Keratinocyte (primary cell): ENCODE measurements around the gene KRTAP9-4.

Experiments
- CTCF ChIP-seq, 3 experiments: IDR thresholded peaks in 1 of 3; conservative IDR thresholded peaks in 1 of 3; optimal IDR thresholded peaks in 1 of 3; 2 replicates in 2 of 3; 3 replicates in 1 of 3; pipeline versions ENCODE3 to v1.5.1; 2011; ENCODE audit warnings: low read length in 3 of 3, mild to moderate bottlenecking in 3 of 3, moderate library complexity in 2 of 3, control low read depth in 1 of 3, inconsistent platforms in 1 of 3; ENCODE audit not compliant: insufficient read depth in 2 of 3; ENCODE audit errors: extremely low read depth in 1 of 3
- EZH2 ChIP-seq: IDR thresholded peaks from one replicate; pipeline ENCODE4 v1.6.1; 2012; ENCODE audit warnings: inconsistent platforms, mild to moderate bottlenecking, low read length, moderate library complexity

- TF ChIP-seq CTCF (optimal IDR thresholded peaks at IDR 0.05 in 1 of 3, IDR thresholded peaks at IDR 0.05 in 1 of 3, conservative IDR thresholded peaks at IDR 0.05 in 1 of 3; ENCODE audit: extremely low read depth in 1 of 3, insufficient read depth in 2 of 3, low read length in 3 of 3) (no peak), EZH2 (no peak)
Observed at GRCh38 chr17:41264599-41264998, 15.1 kb downstream of the KRTAP9-4 start.
